IMR-90 (cell line): ENCODE data around the gene SLC27A1. TPM values are rescaled to one million over a fixed set of nuclear protein-coding genes. Genes with fewer than 3 reads are reported as not detected.

ENCODE experiments used
- ATAC-seq: fragments of 200-7000 bp; cut with Tn5 transposase; 2 replicates; pipeline ENCODE4 v1.9.1; 2020; ENCODE audit warnings: low read depth, mild to moderate bottlenecking, moderate library complexity
- BruUV-seq: library from RNA; stranded (reverse); fragments of 400-500 nt; replicated peaks from 2 replicates; lab custom pipeline; 2021; lab: Mats Ljungman, UMichigan
- CTCF ChIA-PET: fragments of 300-600 bp; formaldehyde crosslinking; extraction: SDS; loops from one replicate; lab custom pipeline; 2021; ENCODE audit warnings: antibody characterized with exemption; lab: Yijun Ruan, JAX
- POLR2A ChIA-PET: fragments of 300-600 bp; sonication (Branson Sonifier 250); formaldehyde crosslinking; loops from one replicate; lab custom pipeline; 2022; ENCODE audit warnings: antibody characterized with exemption; ENCODE audit not compliant: unreplicated experiment; lab: Charles Lee
- DNase-seq: peaks from one replicate; pipeline ENCODE4 v3.0.0; 2013
- H2AFZ ChIP-seq: replicated peaks from 2 replicates; pipeline ENCODE3; 2013; ENCODE audit warnings: low read length, mild to moderate bottlenecking; ENCODE audit not compliant: poor library complexity
- H2AK5ac ChIP-seq: 2 replicates; pipeline ENCODE4 v1.6.1; 2013; ENCODE audit warnings: low read depth, low read length, inconsistent platforms
- H2AK9ac ChIP-seq: replicated peaks from 2 replicates; pipeline ENCODE3; 2013; ENCODE audit warnings: mild to moderate bottlenecking, low read depth, low read length, moderate library complexity; ENCODE audit not compliant: poor library complexity
- H2BK120ac ChIP-seq: 2 replicates; pipeline ENCODE4 v1.6.1; 2013; ENCODE audit warnings: low read depth, low read length, inconsistent platforms
- H2BK15ac ChIP-seq: 3 replicates; pipeline ENCODE4 v1.6.1; 2013; ENCODE audit warnings: low read depth, low read length, inconsistent platforms
- H2BK20ac ChIP-seq: 2 replicates; pipeline ENCODE4 v1.6.1; 2013; ENCODE audit warnings: low read depth, mild to moderate bottlenecking, inconsistent platforms, low read length, moderate library complexity
- H2BK5ac ChIP-seq: 2 replicates; pipeline ENCODE4 v1.6.1; 2013; ENCODE audit warnings: mild to moderate bottlenecking, low read depth, low read length, inconsistent platforms; ENCODE audit not compliant: poor library complexity, severe bottlenecking
- H3K14ac ChIP-seq: replicated peaks from 2 replicates; pipeline ENCODE4 v1.6.1; 2013; ENCODE audit warnings: low read depth, low read length, inconsistent platforms
- H3K18ac ChIP-seq: 2 replicates; pipeline ENCODE4 v1.6.1; 2013; ENCODE audit warnings: low read depth, low read length, control low read depth
- H3K23ac ChIP-seq: 2 replicates; pipeline ENCODE4 v1.6.1; 2013; ENCODE audit warnings: low read depth, low read length, inconsistent platforms
- H3K27ac ChIP-seq: 2 replicates; pipeline ENCODE4 v1.5.1; 2013; ENCODE audit warnings: mild to moderate bottlenecking, control low read depth, low read length; ENCODE audit not compliant: insufficient read depth
- H3K27me3 ChIP-seq: 2 replicates; pipeline ENCODE4 v1.6.1; 2013; ENCODE audit warnings: low read length; ENCODE audit not compliant: control insufficient read depth, insufficient read depth
- H3K36me3 ChIP-seq: 2 replicates; pipeline ENCODE4 v1.6.1; 2013; ENCODE audit warnings: low read length, mixed read lengths; ENCODE audit not compliant: control insufficient read depth, insufficient read depth
- H3K4ac ChIP-seq: 2 replicates; pipeline ENCODE4 v1.6.1; 2013; ENCODE audit warnings: low read depth, low read length, inconsistent platforms
- H3K4me1 ChIP-seq: 2 replicates; pipeline ENCODE4 v1.6.1; 2013; ENCODE audit warnings: low read length, mixed read lengths; ENCODE audit not compliant: control insufficient read depth, insufficient read depth
- H3K4me2 ChIP-seq: 2 replicates; pipeline ENCODE4 v1.6.1; 2013; ENCODE audit warnings: low read depth, mild to moderate bottlenecking, control low read depth, low read length, moderate library complexity
- H3K4me3 ChIP-seq: 2 replicates; pipeline ENCODE4 v1.5.1; 2013; ENCODE audit warnings: low read depth, mild to moderate bottlenecking, control low read depth, low read length, moderate library complexity; ENCODE audit not compliant: insufficient read depth
- H3K56ac ChIP-seq: 2 replicates; pipeline ENCODE4 v1.6.1; 2013; ENCODE audit warnings: low read length, inconsistent platforms; ENCODE audit not compliant: insufficient read depth; ENCODE audit errors: extremely low read depth
- H3K79me1 ChIP-seq, 2 experiments: 2 replicates each; pipeline ENCODE4 v1.6.1; 2013; ENCODE audit warnings: low read length in 2 of 2, inconsistent platforms in 1 of 2, low read depth in 1 of 2
- H3K9ac ChIP-seq: 2 replicates; pipeline ENCODE4 v1.6.1; 2013; ENCODE audit warnings: low read depth, low read length, control low read depth
- H3K9me1 ChIP-seq: 2 replicates; pipeline ENCODE4 v1.6.1; 2013; ENCODE audit warnings: low read length, inconsistent platforms; ENCODE audit not compliant: insufficient read depth
- H3K9me3 ChIP-seq: 2 replicates; pipeline ENCODE4 v1.6.1; 2013; ENCODE audit warnings: low read length; ENCODE audit not compliant: control insufficient read depth, insufficient read depth
- H4K20me1 ChIP-seq: 2 replicates; pipeline ENCODE4 v1.6.1; 2013; ENCODE audit warnings: low read length, inconsistent platforms; ENCODE audit not compliant: insufficient read depth
- H4K5ac ChIP-seq: 2 replicates; pipeline ENCODE4 v1.6.1; 2013; ENCODE audit warnings: mild to moderate bottlenecking, low read depth, low read length, control low read depth
- H4K8ac ChIP-seq, 2 experiments: 2 replicates each; pipeline ENCODE4 v1.6.1; 2013; ENCODE audit warnings: low read depth in 2 of 2, low read length in 2 of 2, control low read depth in 1 of 2, inconsistent platforms in 1 of 2
- H4K91ac ChIP-seq: 2 replicates; pipeline ENCODE4 v1.6.1; 2013; ENCODE audit warnings: low read depth, low read length, inconsistent platforms; ENCODE audit not compliant: insufficient read depth
- BHLHE40 ChIP-seq: fragments of 150-350 bp; IDR thresholded peaks from 2 replicates; pipeline ENCODE4 v1.6.1; 2016; ENCODE audit warnings: mild to moderate bottlenecking, low read depth, low read length
- USF2 ChIP-seq: fragments of 150-350 bp; IDR thresholded peaks from 2 replicates; pipeline ENCODE4 v1.6.1; 2017; ENCODE audit warnings: mild to moderate bottlenecking, antibody characterized with exemption, low read length, low read depth
- WGBS, 2 experiments: methylation state at CpG; one replicate each; pipeline versions ENCODE4 v1.1.5 to v1.1.7; 2013; ENCODE audit warnings: missing lambda C conversion rate in 2 of 2; ENCODE audit not compliant: insufficient read length in 1 of 2; ENCODE audit errors: extremely low coverage in 2 of 2; 5-methylcytosine and 5-hydroxymethylcytosine counted together
- dilution Hi-C: fragments of 300-500 bp; cut with HindIII; formaldehyde crosslinking; loops from one replicate; pipeline ENCODE4 v1.14.3; 2018; ENCODE audit warnings: low sequenced_read_pairs; ENCODE audit not compliant: unreplicated experiment
- in situ Hi-C: fragments of 300-500 bp; cut with MboI; formaldehyde crosslinking; loops from 3 replicates; pipeline ENCODE4 v1.14.3; 2019; ENCODE audit warnings: low sequenced_read_pairs, inconsistent platforms, mixed read lengths
- intact Hi-C: fragments of 100-400 bp; cut with micrococcal nuclease; formaldehyde crosslinking; loops from 2 replicates; pipeline ENCODE4 v1.10.0; 2022
- polyA plus RNA-seq, 3 experiments: library from polyadenylated mRNA; depleted of rRNA; stranded (reverse); fragments of >200 nt; gene quantifications; 2 replicates each; pipeline ENCODE4 v1.2.3, GENCODE V29; 2012; ENCODE audit warnings: low replicate concordance in 1 of 3
- total RNA-seq: library from RNA; depleted of rRNA; stranded (reverse); fragments of >200 nt; gene quantifications from 2 replicates; pipeline ENCODE4 v1.2.3, GENCODE V29; 2012

The SLC27A1 gene
- total and polyA plus RNA-seq, 2 of the 4 experiments (the other 2 are of a cell fraction): 4.8 to 12.9 TPM

GRCh38 chr19:17504030-17504429 is 33.7 kb downstream of the SLC27A1 start:
- Histone ChIP-seq H3K56ac (no peak overlapping the region), H2BK20ac (no peak overlapping the region), H2AK9ac (no peak overlapping the region), H3K4ac (no peak overlapping the region), H3K18ac (no peak overlapping the region), H4K20me1 (peaks cover 20% of the 10 kb centered on the region), H3K4me1 (peaks cover 18% of the 10 kb centered on the region), H4K8ac (peak overlapping the region in 1 of 2 experiments; percentile 14; a peak in 1 of 4 replicates), H3K27ac (no peak overlapping the region), H3K36me3 (peaks cover 27% of the 10 kb centered on the region), H3K9me1 (peaks cover 13% of the 10 kb centered on the region), H4K91ac (peak overlapping the region; percentile 9; the same call in 1 of the 2 replicates), H2BK15ac (no peak overlapping the region), H2AK5ac (peak overlapping the region; percentile 15; the same call in 1 of the 2 replicates), H3K9me3 (no peaks in the 10 kb centered on the region), H3K23ac (no peak overlapping the region), H2BK5ac (peak overlapping the region; percentile 17), H2BK120ac (no peak overlapping the region), H3K4me2 (no peak overlapping the region), H2AFZ (no peak overlapping the region), H3K27me3 (no peaks in the 10 kb centered on the region), H3K9ac (no peak overlapping the region), H3K79me1 (peaks cover 19 to 74% of the 10 kb centered on the region in 2 experiments), H4K5ac (no peak overlapping the region), H3K4me3 (no peak overlapping the region), H3K14ac (no peak overlapping the region)
- no TSS peak for BruUV-seq
- ATAC-seq (no peak), DNase-seq (no peak)
- 100% methylated on average over 1 of the region's 2 CpGs; no CpG with 5 or more reads in 1 of the 2 experiments for WGBS, 2 experiments
- TF ChIP-seq USF2 (peak; percentile 76), BHLHE40 (no peak)
- intact Hi-C loops (no loop called here), in situ Hi-C loops (no loop called here), dilution Hi-C loops (no loop called here)
- CTCF ChIA-PET: no interaction called here
- POLR2A ChIA-PET: no interaction called here
